Hypothalamus (tissue), 51 donors: ENCODE data around the gene ZNF443.
"Not testable (repeated sequence)": the region's sequence is repeated elsewhere in the genome, so short reads cannot be mapped to it uniquely, and the experiment has no call there.

Experiments
- DNase-seq, 51 donors: peaks; one replicate each; lab custom pipeline; 2025; lab: John Stamatoyannopoulos, UW

ZNF443 gene

DNA sequence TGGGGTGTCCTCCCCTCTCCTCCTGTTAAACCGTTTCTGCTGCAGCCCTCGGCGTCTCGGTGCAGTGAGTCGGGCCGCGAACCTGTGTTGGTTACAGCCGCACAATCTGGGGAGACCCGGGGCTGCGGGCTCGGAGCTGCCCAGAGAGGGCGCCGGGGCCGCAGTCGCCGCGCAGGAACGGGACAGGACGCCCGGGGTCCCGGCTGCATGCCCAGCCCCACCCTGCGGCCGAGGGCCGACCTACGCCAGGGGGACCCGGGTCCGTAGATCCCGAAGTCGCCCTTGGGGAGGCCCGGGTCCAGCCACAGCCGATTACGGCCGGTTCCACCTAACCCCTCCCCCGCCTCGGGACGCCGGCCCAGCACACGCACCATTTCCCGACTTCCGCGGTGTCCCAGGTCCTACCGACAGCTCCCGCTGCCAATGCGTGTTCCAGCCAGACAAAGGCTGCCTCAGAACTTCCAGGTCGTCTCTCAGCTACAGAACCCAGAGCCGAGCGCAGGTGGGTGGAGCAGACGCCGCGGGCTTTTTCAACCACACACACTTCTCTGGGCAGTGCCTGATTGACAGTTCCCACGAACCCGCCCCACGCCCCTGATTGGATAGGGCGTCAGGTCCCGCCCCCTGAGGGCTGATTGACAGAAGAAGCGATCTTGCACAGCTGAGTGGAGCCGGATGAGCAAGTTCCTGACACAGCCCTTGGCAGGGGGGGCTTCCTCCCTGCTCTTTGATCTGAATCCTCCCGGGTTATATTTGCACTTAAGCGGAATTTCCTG lies at the start of gene ZNF443:
Gene ZNF443, minus strand, starts transcription at position 481 of the 776 bp plus-strand sequence. Its CDS starts 107 bp downstream, at position 374.
- peak; percentile 65 to 99 (median 95) for DNase-seq

DNA sequence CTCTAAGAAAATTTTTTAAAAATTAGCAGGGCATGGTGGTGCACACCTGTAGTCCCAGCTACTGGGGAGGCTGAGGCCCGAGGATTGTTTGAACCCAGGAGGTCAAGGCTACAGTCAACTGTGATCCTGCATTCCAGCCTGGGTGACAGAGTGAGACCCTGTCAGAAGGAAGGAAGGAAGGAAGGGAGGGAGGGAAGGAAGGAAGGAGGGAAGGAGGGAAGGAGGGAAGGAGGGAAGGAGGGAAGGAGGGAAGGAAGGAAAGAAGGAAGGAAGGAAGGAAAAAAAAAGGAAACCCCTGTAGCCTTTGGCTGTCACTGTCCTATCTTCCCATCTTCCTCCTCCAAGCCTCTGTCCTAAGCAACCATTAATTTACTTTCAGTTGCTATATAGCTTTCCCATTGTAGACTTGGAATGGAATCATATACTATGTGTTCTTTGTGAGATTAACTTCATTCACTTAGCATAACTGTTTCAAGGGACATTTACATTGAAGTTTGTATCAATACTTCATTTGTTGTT lies 45.5 kb upstream of the ZNF443 start:
- not testable (repeated sequence) for DNase-seq

DNA sequence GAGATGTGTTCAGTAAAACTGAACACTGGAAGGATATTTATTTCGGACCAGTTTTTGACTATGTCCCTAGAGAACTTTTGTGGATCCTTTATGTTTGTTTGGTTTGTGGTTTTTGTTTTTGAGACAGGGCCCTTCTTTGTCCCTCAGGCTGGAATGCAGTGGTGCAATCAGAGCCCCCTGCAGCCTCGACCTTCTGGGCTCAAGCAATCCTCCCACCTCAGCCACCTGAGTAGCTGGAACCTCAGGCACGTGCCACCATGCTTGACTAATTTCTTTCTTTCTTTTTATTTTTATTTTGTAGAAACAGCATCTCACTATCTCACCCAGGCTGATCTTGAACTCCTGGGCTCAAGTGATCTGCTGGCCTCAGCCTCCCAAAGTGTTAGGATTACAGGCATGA lies 44.8 kb upstream of the ZNF443 start:
- DNase-seq: no peak

DNA sequence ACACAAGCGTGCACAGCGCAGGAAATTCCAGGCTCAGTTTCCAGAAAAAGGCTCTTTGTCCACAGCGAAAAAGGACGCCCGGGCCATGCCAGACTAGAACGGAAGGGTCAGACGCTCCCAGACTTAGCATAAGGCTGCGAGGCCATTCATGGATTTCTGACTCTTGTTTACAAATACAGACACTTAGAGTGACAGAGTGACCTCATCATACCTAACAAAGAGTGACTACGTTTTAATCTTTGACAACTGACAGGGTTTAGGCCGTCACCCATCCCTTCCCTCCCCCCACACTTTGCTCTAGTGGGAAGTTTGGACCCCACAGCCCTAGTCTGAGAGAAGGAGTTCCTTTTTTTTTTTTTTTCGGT lies 44.2 kb upstream of the ZNF443 start:
- DNase-seq: no peak

DNA sequence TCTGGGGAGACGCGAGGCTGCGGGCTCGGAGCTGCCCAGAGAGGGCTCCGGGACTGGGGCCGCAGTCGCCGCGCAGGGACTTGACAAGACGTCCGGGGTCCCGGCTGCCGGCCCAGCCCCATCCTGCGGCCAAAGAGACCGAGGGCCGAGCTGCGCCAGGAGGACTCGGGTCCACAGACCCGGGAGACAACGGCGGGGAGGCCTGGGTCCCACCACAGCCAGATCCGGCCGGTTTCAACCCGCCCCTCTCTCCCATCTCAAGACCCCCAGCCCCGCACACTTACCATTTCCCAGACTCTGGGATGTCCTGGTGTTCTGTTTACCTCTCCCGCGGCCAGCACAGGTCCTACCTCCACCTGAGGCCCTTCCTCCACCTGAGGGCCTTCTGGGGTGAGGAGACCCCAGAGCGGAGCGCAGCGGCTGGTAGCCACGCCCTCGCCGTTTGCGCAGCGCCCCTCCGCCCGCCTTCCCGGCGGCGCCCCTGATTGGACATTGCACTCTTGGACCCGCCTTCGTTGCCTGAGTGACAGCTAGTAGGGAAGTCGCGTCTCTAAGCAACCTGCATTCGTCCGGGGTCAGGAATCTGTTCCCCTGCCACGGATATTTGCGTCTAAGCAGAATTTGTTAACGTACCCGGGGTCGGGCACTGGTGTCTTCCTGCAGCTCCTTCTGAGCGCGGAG lies 43.7 kb upstream of the ZNF443 start, which contains the start of gene ZNF709:
Gene ZNF709, minus strand, starts transcription at position 446 of the 681 bp plus-strand sequence. Its CDS starts 159 bp downstream, at position 287.
- DNase-seq: peak; percentile 33 to 95 (median 85)

DNA sequence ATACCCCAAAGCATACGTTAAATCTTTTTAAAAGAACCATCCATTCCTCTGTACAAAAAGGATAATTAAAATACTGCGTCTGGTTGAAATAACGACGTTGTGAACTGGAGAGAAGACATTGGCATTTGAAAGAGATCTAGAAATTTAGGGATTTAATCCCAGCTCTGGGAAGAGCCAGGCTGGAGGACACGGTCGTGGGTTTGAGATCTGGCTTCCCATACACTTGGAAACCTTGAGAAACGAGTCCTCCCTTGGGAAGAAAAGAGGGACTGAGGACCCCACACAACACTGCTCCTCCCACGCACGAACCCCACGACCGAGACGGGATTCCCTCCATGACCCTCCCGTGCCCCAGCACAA lies 43.2 kb upstream of the ZNF443 start:
- DNase-seq: no peak

DNA sequence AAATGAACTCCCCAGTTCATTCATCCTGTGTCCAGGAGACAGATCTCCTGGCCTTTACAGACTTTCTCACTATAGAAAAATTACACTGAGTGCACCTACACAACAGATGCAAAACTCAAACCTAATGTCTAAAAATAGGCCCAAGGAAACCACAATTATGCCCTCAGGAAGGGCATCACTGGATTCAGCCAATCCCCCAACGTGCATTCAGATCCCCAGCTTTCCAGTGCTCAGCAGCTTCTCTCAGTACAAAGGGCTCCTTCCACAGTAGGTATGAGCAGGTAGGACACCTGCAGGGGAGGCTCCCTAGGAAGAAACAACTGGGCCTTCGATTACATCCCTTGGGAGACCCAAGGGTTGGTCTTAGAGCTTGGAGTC lies 41.7 kb upstream of the ZNF443 start:
- no peak for DNase-seq

DNA sequence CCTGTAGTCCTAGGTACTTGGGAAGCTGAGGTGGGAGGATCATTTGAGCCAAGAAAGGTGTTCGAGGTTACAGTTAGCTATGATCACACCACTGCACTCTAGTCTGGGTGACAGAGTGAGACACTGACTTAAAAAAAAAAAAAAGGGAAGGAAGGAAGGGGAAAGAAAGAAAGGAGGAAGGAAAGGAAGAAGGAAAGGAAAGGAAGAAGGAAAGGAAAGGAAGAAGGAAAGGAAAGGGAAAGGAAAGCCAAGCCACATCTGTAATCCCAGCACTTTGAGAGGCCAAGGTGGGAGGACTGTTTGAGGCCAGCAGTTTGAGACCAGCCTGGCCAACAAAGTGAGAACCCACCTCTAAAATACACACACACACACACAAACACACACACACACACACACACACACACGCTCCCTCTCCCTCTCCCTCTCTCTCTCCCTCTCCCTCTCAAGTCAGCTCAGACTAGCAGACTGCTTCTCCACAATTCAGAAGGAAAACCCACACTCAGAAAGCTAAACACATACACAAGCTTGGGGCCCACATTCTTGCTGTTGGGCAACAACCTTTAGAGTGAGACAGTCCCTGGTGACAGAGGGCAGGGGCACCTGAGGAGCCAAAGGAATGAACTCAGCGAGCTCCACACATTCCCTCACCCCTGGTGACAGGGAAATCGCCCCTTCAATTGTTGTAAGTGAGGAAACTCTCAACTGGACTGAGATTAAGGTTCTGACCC lies 41.1 kb upstream of the ZNF443 start:
- no peak for DNase-seq

DNA sequence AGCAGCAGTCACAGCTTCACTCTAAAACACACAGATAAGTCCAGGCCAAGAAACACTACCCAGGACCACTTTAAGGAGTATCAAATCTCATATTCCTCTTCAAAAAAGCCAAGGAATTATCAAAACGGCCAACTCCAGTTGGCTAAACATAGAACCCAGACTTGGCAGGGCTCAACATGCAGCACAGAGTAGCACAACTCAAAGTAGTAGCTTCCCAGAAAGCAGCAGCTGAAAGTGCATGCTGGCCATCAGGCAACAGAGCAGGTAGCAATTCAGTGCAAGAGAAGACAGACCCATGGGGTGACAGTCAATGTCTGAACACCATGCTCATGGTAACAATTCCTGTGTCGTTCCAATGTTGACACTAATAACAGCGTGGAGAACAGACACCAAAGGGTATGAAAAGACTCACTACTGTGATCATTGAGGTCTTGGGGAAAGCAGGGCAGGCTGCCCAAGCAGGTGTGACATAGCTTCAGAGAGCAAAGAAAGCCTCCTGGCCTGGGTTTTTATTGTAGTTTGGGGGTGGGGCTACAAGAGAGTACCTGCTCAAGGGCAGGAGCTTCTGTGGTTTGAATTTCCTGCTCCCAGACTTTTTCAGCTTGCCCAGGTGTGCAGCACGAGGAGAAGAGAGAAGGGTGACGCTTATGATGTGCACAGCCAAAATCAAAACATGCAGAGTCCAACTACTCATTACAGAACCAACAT lies 37.6 kb upstream of the ZNF443 start:
- no peak for DNase-seq

DNA sequence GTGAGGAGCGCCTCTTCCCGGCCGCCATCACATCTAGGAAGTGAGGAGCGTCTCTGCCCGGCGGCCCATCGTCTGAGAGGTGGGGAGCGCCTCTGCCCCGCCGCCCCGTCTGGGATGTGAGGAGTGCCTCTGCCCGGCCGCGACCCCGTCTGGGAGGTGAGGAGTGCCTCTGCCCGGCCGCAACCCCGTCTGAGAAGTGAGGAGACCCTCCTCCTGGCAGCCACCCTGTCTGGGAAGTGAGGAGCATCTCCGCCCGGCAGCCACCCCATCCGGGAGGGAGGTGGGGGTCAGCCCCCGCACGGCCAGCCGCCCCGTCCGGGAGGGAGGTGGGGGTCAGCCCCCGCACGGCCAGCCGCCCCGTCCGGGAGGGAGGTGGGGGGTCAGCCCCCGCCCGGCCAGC lies 26.8 kb upstream of the ZNF443 start:
- DNase-seq: not testable (repeated sequence)

DNA sequence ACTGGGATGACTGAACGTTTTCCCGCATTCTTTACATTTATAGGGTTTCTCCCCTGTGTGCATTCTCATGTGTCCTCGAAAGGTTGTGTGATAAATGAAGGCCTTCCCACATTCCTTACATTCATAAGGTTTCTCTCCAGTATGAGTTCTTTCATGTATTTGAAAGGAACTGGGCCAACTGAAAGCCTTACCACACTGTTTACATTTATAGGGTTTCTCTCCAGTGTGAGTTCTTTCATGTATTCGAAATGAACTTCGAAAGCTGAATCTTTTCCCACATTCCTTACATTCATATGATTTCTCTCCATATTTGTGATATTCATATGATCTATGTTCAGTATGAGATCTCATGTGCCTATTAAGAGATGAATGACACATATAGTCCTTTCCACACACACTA lies 24.4 kb upstream of the ZNF443 start:
- no peak for DNase-seq

DNA sequence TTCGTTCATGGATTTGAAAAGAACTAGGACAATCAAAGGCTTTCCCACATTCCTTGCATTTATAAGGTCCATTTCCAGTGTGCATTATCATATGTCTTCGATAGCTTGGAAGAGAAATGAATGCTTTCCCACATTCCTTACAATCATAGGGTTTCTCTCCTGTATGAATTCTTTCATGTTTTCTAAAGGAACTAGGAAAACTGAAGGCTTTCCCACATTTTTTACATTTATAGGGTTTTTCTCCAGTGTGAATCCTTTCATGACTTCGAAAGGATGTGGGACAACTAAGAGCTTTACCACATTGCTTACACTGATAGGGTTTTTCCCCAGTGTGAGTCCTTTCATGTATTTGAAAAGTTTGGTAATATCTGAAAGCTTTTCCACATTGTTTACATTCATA lies 23.9 kb upstream of the ZNF443 start:
- no peak for DNase-seq

DNA sequence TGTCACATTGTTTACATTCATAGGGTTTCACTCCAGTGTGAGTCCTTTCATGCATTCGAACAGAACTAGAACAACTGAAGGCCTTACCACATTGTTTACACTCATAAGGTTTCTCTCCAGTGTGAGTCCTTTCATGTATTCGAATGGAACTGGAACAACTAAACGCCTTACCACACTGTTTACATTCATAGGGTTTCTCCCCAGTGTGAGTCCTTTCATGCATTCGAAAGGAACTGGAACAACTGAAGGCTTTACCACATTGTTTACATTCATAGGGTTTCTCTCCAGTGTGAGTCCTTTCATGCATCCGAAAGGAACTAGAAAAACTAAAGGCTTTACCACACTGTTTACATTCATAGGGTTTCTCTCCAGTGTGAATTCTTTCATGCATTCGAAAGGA lies 23.3 kb upstream of the ZNF443 start:
- not testable (repeated sequence) for DNase-seq

DNA sequence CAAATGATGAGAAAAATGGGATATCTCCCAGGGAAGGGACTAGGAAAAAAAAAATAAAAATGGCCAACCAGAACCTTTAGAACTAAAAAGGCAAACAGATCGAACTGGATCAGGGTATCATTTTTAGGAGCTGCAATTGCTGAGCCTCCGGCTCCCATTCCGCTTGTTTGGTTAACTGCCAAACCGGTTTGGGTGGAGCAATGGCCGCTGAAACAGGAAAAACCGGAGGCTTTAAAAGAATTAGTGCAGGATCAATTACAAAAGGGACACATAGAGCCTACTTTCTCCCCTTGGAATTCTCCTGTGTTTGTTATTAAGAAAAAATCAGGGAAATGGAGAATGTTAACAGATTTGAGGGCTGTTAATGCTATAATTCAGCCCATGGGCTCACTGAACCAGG lies 12.7 kb upstream of the ZNF443 start:
- DNase-seq: no peak

DNA sequence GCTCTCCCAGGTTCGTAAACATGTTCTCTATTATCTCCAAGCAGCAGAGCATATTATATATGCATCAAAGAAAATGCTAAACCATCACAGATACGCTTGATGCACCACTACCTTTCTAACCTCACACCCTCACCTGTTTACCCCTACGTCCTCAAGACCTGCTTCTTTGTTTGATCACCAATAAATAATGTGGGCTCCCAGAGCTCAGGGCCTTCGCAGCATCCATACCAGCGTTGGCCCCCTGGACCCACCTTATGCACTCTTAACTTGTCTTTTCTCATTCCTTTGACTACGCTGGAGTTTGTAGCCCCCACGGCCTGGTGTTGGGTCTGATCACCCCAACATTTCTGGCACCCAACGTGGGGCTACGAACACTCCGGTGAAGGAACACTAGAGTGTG lies 10.0 kb upstream of the ZNF443 start:
- no peak for DNase-seq

DNA sequence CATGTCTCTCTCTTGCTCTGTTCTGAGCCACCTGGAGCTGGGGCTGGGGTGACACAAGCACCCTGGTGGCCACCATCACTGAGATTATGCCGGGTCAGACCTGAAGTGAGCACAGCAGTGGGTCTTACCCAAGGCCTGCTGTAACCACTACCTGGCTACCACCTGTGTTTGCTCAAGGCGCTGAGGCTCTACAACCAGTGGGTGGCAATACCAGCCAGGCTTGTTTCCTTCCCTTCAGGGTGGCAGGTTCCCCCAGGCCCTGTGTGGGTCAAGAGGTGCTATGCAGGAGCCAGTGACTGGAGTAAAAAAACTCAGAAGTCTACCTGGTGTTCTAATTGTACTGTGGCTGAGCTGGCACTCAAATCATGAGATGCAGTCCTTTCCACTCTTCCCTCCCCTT lies 8.0 kb upstream of the ZNF443 start:
- DNase-seq: no peak

DNA sequence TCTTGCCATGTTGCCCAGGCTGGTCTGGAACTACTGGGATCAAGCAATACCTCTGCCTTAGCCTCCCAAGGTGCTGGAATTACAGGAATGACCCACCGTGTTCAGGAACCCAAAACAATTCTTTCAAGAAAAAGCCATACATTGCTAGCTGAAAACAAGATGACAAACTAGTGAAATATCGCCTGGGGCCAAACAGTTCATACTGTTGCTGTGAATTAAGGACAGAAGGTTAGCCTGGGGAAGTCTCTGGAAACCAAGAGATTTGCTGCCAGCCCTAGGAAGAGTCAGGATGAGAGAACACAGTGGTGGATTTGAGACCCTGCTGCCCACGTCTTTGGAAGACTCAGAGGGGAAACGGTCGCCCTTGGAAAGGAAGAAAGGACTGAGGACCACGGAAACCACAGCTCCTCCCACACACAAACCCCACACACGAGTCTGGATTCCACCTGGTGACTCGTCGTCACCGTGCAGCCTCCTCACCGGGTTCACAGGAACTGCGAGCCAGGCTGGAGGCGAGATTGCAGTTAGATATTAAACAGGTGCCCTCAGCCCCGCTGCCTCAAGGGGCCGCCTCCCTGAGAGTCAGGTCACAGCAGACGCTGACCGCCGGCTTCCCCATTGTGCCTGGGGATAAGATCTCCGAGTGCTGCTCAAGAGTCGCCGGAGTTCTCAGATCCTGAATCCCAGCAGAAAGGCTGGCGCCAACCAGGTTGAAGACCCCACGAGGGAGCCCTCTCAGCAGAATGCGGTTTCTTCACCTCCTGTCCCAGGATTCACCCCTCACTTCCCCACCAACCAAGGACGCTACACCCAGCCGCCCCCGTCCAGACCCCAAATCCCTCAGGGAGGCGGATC lies 908 bp downstream of the ZNF443 start:
- DNase-seq: peak in 6 of 51 donors; percentile 1 to 16 (median 6)

DNA sequence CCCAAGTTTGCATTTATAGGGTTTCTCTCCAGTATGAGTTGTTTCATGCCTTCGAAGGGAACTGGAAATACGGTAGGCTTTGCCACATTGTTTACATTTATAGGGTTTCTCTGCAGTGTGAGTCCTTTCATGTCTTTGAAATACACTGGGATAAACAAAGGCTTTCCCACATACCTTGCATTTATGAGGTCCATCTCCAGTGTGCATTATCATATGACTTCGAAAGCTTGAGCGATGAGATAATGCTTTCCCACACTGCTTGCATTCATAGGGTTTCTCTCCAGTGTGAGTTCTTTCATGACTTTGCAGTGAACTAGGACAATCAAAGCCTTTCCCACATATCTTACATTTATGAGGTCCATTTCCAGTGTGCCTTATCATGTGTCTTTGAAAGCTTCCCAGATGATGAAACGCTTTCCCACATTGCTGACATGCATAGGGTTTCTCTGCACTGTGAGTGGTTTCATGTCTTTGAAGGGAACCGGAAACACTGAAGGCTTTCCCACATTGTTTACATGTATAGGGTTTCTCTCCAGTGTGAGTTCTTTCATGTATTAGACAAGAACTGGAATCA lies 10.0 kb downstream of the ZNF443 start:
- not testable (repeated sequence) for DNase-seq

DNA sequence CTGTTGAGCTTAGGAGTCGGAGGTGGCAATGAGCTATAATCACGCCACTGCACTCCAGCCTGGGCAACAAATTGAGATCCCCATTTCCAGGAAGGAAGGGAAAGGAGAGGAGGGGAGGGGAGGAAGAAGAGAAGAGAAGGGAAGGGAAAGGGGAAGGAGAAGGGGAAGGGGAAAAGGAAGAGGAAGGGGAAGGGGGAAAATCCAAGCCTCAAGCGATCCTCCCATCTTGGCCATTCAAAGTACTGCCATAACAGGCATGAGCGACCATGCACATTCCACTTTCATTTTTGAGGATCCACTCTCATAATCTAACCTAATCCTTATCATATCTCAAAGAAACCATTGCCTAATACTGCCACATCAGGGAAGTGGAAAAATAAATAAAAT lies 14.9 kb downstream of the ZNF443 start:
- no peak for DNase-seq
